Endothelial cell of umbilical vein (primary cell): ENCODE results near the gene MAP6. TPM values are rescaled to one million over a fixed set of nuclear protein-coding genes. Genes with fewer than 3 reads are reported as not detected.

ENCODE experiments used
- BruUV-seq: library from RNA; stranded (reverse); fragments of 400-500 nt; replicated peaks from 2 replicates; lab custom pipeline; 2021; lab: Mats Ljungman, UMichigan
- CTCF ChIA-PET: fragments of 300-600, 350-600 bp; sonication (Branson Sonifier 250); formaldehyde crosslinking; loops from one replicate; lab custom pipeline; 2021; ENCODE audit warnings: antibody characterized with exemption, inconsistent platforms; lab: Charles Lee
- POLR2A ChIA-PET: fragments of 300-600, 350-600 bp; sonication (Branson Sonifier 250); formaldehyde crosslinking; loops from one replicate; lab custom pipeline; 2021; ENCODE audit warnings: antibody characterized with exemption, inconsistent platforms; lab: Charles Lee
- DNase-seq: peaks from one replicate; pipeline ENCODE4 v3.0.0-alpha.2; 2011; ENCODE audit warnings: low read depth, low spot score
- FAIRE-seq: peaks from 2 replicates; lab custom pipeline; 2011; peaks lifted over from hg19 to GRCh38; lab: Jason Lieb, UNC
- H2AFZ ChIP-seq: 2 replicates; pipeline ENCODE4 v1.6.0; 2012; ENCODE audit warnings: low read depth, low read length, control low read depth, inconsistent platforms
- H3K27ac ChIP-seq: 2 replicates; pipeline ENCODE4 v1.5.1; 2011; ENCODE audit warnings: low read depth, mild to moderate bottlenecking, control low read depth, low read length, moderate library complexity; ENCODE audit not compliant: insufficient read depth
- H3K27me3 ChIP-seq, 2 experiments: 2 replicates each; pipeline versions ENCODE4 v1.6.0 to v1.6.1; 2011; ENCODE audit warnings: low read length in 2 of 2, mixed read lengths in 1 of 2; ENCODE audit not compliant: control insufficient read depth in 2 of 2, insufficient read depth in 2 of 2
- H3K36me3 ChIP-seq, 2 experiments: 2 replicates in 1 of 2; 3 replicates in 1 of 2; pipeline ENCODE4 v1.5.1; 2011; ENCODE audit warnings: low read length in 2 of 2, mild to moderate bottlenecking in 1 of 2, moderate library complexity in 1 of 2; ENCODE audit not compliant: control insufficient read depth in 2 of 2, insufficient read depth in 2 of 2; ENCODE audit errors: extremely low read depth in 1 of 2
- H3K4me1 ChIP-seq: 3 replicates; pipeline ENCODE4 v1.5.1; 2011; ENCODE audit warnings: mild to moderate bottlenecking, low read length; ENCODE audit not compliant: control insufficient read depth, insufficient read depth; ENCODE audit errors: extremely low read depth
- H3K4me2 ChIP-seq: 2 replicates; pipeline ENCODE4 v1.6.1; 2011; ENCODE audit warnings: low read length, control low read depth, mixed read lengths; ENCODE audit not compliant: insufficient read depth
- H3K4me3 ChIP-seq, 3 experiments: fragments of 200-600 bp in 1 of 3; sonication (generic), shearing (Covaris generic) in 1 of 3; replicated peaks in 1 of 3; 2 replicates each; pipeline ENCODE4 v1.5.1; 2011 to 2016; ENCODE audit warnings: control low read depth in 3 of 3, low read length in 3 of 3, mild to moderate bottlenecking in 2 of 3, inconsistent platforms in 1 of 3, low read depth in 1 of 3, moderate library complexity in 1 of 3; ENCODE audit not compliant: insufficient read depth in 1 of 3
- H3K79me2 ChIP-seq: 2 replicates; pipeline ENCODE4 v1.6.0; 2012; ENCODE audit warnings: low read length, inconsistent platforms; ENCODE audit not compliant: control insufficient read depth, insufficient read depth
- H3K9ac ChIP-seq: replicated peaks from 2 replicates; pipeline ENCODE3; 2011; ENCODE audit warnings: low read length, control low read depth; ENCODE audit not compliant: insufficient read depth; ENCODE audit errors: extremely low read depth
- H3K9me1 ChIP-seq: replicated peaks from 3 replicates; pipeline ENCODE4 v1.6.0; 2011; ENCODE audit warnings: mild to moderate bottlenecking, low read length; ENCODE audit not compliant: control insufficient read depth, insufficient read depth; ENCODE audit errors: extremely low read depth
- H3K9me3 ChIP-seq: replicated peaks from 2 replicates; pipeline ENCODE4 v1.5.1; 2012; ENCODE audit warnings: low read length, inconsistent platforms; ENCODE audit not compliant: control insufficient read depth, insufficient read depth
- H4K20me1 ChIP-seq: replicated peaks from 2 replicates; pipeline ENCODE3; 2011; ENCODE audit warnings: mild to moderate bottlenecking, low read length; ENCODE audit not compliant: control insufficient read depth, insufficient read depth; ENCODE audit errors: extremely low read depth
- EZH2 ChIP-seq: IDR thresholded peaks from 2 replicates; pipeline ENCODE4 v1.6.1; 2012; ENCODE audit warnings: borderline replicate concordance, low read depth, mild to moderate bottlenecking, moderate library complexity, low read length, inconsistent platforms; ENCODE audit not compliant: severe bottlenecking
- FOS ChIP-seq: IDR thresholded peaks from 2 replicates; pipeline ENCODE4 v1.6.1; 2011; ENCODE audit warnings: mild to moderate bottlenecking, low read length, moderate library complexity, borderline replicate concordance; ENCODE audit not compliant: insufficient read depth
- GATA2 ChIP-seq: IDR thresholded peaks from 2 replicates; pipeline ENCODE4 v1.7.0; 2011; ENCODE audit warnings: low read depth, mild to moderate bottlenecking, moderate library complexity, mixed read lengths, low read length; ENCODE audit not compliant: insufficient read length, insufficient read depth
- JUN ChIP-seq: IDR thresholded peaks from 2 replicates; pipeline ENCODE4 v1.6.1; 2011; ENCODE audit warnings: borderline replicate concordance, low read depth; ENCODE audit not compliant: insufficient read length, insufficient read depth
- MAX ChIP-seq: IDR thresholded peaks from 2 replicates; pipeline ENCODE4 v1.6.1; 2011; ENCODE audit not compliant: insufficient read depth, insufficient read length
- MYC ChIP-seq: IDR thresholded peaks from one replicate; pipeline ENCODE4 v1.6.1; 2011; ENCODE audit warnings: mild to moderate bottlenecking, low read depth, low read length
- POLR2A ChIP-seq: IDR thresholded peaks from 2 replicates; pipeline ENCODE4 v1.6.1; 2012; ENCODE audit warnings: low read depth, mild to moderate bottlenecking, control low read depth, low read length
- POLR2AphosphoS5 ChIP-seq: IDR thresholded peaks from 2 replicates; pipeline ENCODE4 v1.6.1; 2012; ENCODE audit warnings: low read depth, mild to moderate bottlenecking, control low read depth, low read length, moderate library complexity; ENCODE audit not compliant: insufficient read depth
- dilution Hi-C: fragments of 300-500 bp; cut with MboI; formaldehyde crosslinking; loops from one replicate; pipeline ENCODE4 v1.15.0; 2019; ENCODE audit warnings: low sequenced_read_pairs; ENCODE audit not compliant: extremely low pct_ligation_motif_present
- intact Hi-C: fragments of 100-400 bp; cut with micrococcal nuclease; formaldehyde crosslinking; loops from one replicate; pipeline ENCODE4 v1.10.0; 2022
- polyA plus RNA-seq, 4 experiments: library from polyadenylated mRNA; depleted of rRNA in 3 of 4; stranded (reverse) in 3 of 4; unstranded in 1 of 4; fragments of >200 nt; gene quantifications; 2 replicates each; pipeline versions ENCODE4 v1.2.1 to v1.2.3, GENCODE V29; 2011 to 2012; ENCODE audit warnings: missing spikeins in 1 of 4
- total RNA-seq: library from RNA; stranded (reverse); gene quantifications from 2 replicates; pipeline ENCODE4 v1.2.3, GENCODE V29; 2021
- TF ChIP-seq, protein P1 (sequence below), 2 donors: IDR thresholded peaks; 1 replicate in 1 of 2; 2 replicates in 1 of 2; pipeline ENCODE4 v1.5.1; 2011; ENCODE audit warnings: low read length in 2 of 2, mild to moderate bottlenecking in 2 of 2, moderate library complexity in 2 of 2, control low read depth in 1 of 2, inconsistent platforms in 1 of 2, low read depth in 1 of 2; ENCODE audit not compliant: insufficient read depth in 1 of 2; ENCODE audit errors: extremely low read depth in 1 of 2

Gene MAP6
- total and polyA plus RNA-seq, 2 donors (not counting 3 experiments of a cell fraction or from before 2014, with no cell fraction given) = 0.12 TPM; not detected in 1

GRCh38 chr11:75542088-75542438, 126.8 kb downstream of the MAP6 start:
- DNase-seq (no peak), FAIRE-seq (no peak)
- dilution Hi-C loops = no loop called here
- no TSS peak for BruUV-seq
- POLR2A ChIA-PET = no interaction called here
- Histone ChIP-seq H2AFZ (no peak overlapping the region), H3K9me1 (no peaks in the 10 kb centered on the region), H3K27ac (no peak overlapping the region), H3K36me3 (no peaks in the 10 kb centered on the region), H3K4me3 (no peak overlapping the region), H3K4me2 (no peak overlapping the region), H3K9ac (no peak overlapping the region), H3K79me2 (no peaks in the 10 kb centered on the region), H4K20me1 (no peaks in the 10 kb centered on the region), H3K9me3 (no peaks in the 10 kb centered on the region), H3K4me1 (peaks cover 4% of the 10 kb centered on the region), H3K27me3 (peaks cover 0 to 2% of the 10 kb centered on the region in 2 experiments)
- intact Hi-C loops = no loop called here
- TF ChIP-seq POLR2A (no peak), MYC (no peak), GATA2 (no peak), EZH2 (no peak), POLR2AphosphoS5 (no peak), JUN (no peak), MAX (no peak), FOS (no peak)
- TF ChIP-seq, protein P1, sequence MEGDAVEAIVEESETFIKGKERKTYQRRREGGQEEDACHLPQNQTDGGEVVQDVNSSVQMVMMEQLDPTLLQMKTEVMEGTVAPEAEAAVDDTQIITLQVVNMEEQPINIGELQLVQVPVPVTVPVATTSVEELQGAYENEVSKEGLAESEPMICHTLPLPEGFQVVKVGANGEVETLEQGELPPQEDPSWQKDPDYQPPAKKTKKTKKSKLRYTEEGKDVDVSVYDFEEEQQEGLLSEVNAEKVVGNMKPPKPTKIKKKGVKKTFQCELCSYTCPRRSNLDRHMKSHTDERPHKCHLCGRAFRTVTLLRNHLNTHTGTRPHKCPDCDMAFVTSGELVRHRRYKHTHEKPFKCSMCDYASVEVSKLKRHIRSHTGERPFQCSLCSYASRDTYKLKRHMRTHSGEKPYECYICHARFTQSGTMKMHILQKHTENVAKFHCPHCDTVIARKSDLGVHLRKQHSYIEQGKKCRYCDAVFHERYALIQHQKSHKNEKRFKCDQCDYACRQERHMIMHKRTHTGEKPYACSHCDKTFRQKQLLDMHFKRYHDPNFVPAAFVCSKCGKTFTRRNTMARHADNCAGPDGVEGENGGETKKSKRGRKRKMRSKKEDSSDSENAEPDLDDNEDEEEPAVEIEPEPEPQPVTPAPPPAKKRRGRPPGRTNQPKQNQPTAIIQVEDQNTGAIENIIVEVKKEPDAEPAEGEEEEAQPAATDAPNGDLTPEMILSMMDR (IDR thresholded peaks at IDR 0.05; ENCODE audit: extremely low read depth in 1 of 2, insufficient read depth in 1 of 2, low read depth in 1 of 2, low read length in 2 of 2) = no peak
- CTCF ChIA-PET = no interaction called here
